ENCODE measurements around the gene C12orf75.
"Not testable (repeated sequence)": the region's sequence is repeated elsewhere in the genome, so short reads cannot be mapped to it uniquely, and the experiment has no call there.

The C12orf75 gene

DNA sequence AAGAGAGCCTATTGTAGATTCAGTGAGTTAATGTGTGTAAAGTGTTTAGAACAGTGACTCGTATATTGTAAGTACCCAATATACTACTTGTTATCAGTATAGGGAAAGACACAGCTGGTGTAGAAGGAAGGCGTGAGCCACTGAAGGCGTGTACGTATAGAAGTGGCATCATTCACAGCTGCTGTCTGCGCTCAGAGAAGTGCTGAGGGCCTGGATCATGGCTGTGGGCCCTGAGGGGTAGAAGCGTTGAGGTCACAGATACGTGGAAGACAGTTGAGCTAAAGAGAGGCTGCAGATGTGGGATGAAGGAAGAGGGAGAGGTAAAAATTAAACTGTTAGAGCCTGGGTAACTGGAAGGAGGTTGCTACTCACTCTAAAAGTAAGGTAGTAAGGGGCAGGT is 5.9 kb downstream of the C12orf75 start:
- no peak for DNase-seq

DNA sequence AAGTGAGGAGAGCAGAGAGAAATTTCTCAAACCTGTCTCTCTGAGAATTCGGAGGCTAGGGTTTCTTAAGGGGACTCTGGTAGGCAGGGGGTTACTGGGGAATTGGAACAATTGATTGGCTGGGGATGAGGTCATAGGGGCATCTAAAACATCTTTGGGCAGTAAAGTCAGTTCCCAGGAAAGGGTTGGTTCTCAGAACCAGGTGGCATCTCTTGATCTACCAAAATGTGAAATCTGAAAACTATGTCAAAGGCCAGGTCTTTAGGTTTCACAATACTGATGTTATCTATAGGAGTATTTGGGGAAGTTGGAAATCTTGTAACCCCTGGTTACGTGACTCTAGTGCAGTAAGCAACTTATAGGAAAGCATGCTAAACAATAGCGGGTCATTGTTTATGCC is 6.9 kb downstream of the C12orf75 start:
- no peak for DNase-seq

GRCh38 chr12:105338966-105339365 is 8.5 kb downstream of the C12orf75 start:
- DNase-seq = no peak

DNA sequence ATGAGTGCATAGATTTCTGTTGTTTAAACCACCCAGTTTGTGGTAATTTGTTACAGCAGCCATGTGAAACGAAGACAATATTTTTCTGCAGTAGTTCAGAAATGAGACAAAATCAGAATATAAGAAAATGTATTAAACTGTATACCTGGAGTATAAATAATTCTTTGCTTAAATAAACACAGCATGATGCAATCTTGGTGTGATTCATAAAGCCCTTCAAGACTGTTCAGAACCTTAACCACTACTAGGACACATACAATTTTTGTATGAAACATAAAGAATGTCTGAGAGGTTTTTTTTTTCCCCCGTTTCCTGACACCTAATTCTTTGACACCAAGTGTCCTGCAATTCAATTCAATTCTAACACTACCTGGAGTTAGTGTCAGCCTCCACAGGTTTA is 10.5 kb downstream of the C12orf75 start:
- DNase-seq = no peak

DNA sequence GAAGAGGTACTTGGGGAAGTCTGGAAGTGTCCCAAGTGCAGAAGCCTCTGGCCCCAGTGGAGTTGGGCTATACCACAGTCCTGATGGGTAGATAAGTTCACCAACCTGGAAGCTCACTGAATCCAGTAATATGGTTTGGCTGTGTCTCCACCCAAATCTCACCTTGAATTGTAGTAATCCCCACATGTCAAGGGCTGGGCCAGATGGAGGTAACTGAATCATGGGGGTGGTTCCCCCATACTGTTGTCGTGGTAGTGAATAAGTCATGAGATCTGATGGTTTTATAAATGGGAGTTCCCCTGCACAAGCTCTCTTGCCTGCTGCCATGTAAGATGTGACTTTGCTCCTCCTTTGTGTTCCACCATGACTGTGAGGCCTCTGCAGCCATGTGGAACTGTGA is 11.1 kb downstream of the C12orf75 start:
- DNase-seq = not testable (repeated sequence)

GRCh38 chr12:105342464-105342863 is 12.0 kb downstream of the C12orf75 start:
- no peak for DNase-seq

DNA sequence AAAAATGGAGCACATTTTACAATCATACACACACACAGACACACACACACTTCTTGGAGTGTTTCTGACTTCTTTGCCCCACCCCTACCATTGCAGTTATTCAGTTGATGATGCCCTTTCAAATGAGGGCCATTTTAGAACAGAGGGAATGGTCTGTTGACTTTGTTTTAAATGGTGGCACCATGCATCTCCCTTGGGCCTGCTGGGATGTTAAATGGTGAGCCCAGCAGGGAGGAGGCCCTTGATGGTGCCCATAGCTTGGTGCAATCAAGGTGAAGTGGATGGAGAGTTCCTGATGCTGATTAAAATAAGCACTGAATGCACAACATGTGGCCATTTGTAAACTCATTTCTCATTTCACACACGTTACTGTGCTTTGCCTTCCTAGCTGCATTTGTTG is 13.3 kb downstream of the C12orf75 start:
- DNase-seq = no peak

GRCh38 chr12:105347499-105347898 is 17.0 kb downstream of the C12orf75 start:
- DNase-seq = no peak

DNA sequence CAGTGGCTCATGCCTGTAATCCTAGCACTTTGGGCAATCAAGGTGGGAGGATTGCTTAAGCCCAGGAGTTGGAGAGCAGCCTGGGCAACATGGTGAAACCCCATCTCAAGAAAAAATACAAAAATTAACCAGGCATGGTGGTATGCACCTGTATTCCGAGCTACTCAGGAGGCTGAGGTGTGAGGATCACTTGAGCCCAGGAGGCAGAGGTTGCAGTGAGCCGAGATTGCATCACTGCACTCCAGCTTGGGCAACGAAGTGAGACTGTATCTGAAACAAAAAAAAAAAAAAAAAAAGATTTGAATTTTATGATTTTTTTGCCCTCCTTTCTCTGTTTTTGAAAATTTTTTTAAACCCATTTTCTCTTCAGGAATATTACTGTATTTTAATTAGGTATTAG is 17.7 kb downstream of the C12orf75 start:
- no peak for DNase-seq

DNA sequence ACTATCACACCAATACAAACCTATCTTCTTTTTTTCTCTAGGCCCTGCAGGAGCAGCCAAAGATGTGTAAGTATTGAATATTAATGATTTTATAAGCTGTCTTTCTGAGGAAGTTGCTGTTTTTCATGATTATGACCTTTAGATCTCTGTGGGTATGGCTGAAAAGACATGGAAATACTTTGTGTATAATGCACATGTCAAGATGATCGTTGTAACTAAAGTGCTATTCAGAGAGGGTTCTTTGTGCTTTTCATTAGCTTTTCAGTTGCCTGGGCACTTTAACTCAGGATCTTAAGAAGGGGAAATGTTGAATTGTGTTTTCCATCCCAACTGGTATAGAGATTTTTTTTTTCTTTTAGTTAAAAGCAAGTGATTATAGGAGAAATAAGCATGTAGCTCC is 18.1 kb downstream of the C12orf75 start:
- DNase-seq = no peak

DNA sequence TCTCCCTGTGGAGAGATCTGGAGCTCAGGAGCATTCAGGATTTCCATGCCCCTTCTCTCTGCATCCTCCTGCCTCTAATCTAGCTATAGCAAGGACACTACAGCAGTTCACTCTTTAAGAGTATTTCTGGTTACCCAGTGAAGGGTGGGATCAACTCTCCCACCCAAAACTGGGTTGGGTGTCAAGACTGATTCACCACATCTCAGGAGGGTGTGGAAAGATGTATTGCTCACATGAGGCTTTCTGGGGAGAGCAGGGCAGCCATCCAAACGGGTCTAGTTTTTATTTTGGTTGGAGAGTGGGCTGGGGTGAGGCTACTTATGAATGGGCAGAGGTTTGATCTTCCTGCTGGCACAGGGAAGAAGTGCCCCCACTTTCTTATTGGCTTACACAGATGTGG is 18.6 kb downstream of the C12orf75 start:
- no peak for DNase-seq

DNA sequence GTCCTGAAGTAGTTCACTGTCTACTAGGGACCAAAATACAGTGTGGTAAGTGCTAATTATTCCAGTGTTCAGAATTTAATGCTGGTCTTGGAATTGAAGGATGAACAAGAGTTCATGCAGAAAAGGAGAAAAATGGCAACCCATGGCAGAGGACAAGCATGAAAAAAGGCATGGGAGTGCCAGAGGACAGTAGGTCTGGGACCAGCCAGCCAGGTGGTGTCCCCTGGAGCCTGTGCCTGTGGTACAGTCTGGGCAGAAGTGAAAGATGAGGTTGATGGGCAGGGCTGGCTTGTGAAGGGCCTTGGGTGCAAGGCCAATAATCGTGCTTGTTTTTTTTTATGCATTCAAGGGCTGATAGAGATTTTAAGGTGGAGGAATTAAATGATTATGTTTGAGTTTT is 21.0 kb downstream of the C12orf75 start:
- DNase-seq = no peak

DNA sequence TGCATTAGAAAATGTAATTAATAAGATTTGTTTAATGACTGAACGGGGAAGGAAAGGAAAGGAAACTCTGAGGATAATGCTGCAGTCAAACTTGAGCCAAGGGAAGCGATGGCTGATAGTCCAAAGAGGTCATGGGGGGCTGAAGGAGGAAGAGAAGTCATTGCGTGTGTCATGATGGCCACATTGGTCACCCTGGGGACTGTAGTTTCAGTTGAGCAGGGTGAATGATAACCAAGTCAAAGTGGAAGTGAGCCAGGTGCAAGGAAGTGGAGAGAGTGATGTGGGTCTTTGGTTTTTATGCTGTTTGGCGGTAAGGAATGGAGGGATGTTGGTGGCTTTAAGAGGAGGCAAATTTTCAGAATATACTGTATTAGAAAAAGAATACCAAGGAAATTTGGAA is 21.6 kb downstream of the C12orf75 start:
- no peak for DNase-seq

GRCh38 chr12:105352940-105353635 is 22.6 kb downstream of the C12orf75 start:
- DNase-seq = no peak

DNA sequence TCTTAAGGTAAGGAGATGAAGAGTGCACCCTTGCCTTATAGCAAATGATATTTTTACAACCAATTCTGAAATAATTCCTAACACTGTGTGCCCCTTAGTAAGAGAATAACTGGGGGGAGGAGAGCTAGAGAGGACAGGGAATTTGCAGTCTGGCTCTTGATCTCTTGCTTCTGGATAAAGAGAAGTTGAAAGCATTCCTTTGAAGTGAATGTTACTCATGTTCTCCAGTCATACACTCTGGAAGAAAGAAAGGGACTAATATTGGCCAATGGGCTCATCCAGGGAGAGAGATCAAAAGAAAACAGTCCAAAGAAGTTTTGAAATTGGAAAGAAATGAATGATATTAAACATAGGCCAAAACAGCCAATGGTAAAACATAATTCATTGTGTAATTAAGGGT is 25.3 kb downstream of the C12orf75 start:
- DNase-seq = no peak

GRCh38 chr12:105357162-105357691 is 26.7 kb downstream of the C12orf75 start:
- no peak for DNase-seq

DNA sequence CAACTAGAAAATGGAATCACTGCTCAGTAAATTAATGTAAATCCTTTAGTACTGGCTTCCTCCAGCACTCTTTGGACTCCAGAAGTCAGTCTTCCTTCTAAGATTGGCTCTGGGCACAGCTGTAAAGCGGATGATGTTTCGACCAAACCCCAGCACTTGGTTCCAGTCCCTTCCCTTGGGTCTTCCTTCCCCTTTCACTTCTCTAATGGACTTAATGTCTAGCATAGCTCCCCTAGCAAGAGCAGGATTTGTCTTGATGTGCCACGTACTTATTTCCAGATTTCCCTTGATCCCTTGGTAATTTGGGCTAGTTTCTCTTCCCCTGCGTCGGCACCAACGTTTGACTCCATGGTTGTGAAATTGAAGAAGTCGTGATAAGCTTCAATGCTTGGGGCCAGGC is 28.3 kb downstream of the C12orf75 start:
- no peak for DNase-seq

- no peak for DNase-seq
These were observed 29.4 kb downstream of the C12orf75 start for GRCh38 chr12:105359856-105360255.

DNA sequence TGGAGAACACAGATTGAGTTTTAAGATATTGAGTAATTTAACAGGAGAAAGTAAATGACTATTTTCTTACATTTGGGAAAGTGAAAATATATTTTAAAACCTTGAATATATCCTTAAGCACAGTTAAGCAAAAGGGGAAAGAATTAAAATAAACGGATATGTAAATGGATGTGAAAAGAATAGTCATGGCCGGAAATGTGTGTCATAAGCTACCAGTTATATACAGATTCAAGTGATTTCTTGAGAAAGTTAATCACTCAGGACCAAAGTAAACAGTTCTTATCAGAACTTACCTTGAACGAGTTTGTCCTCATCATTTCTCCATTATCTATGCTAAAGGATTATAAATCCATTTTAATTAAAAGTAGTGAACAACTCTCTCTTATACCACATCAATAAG is 33.4 kb downstream of the C12orf75 start:
- DNase-seq = no peak

- no peak for DNase-seq
These were observed 34.7 kb downstream of the C12orf75 start for GRCh38 chr12:105365231-105365630.

DNA sequence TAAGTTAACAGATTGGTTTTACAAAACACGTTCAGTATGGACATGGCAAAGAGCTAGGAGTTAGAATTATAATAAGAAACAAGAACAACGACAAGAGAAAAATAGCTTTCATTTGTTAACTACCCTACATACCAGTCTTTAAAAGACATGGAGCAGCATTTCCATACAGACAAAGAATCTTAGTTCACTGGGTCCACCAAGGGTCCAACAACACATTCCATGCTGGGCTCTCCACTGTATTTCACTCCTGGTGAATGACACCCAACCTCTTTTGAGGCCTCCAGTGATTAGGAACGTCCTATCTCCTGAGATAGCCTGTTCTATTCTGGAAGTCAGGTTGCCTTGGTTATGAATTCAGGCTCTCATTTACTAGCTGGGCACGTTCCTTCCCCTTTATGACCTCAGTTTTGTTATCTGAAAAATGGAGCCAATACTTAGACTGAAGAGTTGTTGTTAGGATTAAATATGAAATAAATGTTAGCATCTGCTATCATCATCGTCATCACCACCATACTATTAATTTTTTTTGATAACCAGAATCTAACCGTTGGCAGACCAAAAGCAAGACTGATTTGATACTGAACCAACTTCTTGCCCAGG is 37.7 kb downstream of the C12orf75 start:
- DNase-seq = no peak

- no peak for DNase-seq
These were observed 38.5 kb downstream of the C12orf75 start for GRCh38 chr12:105369014-105369413.

DNA sequence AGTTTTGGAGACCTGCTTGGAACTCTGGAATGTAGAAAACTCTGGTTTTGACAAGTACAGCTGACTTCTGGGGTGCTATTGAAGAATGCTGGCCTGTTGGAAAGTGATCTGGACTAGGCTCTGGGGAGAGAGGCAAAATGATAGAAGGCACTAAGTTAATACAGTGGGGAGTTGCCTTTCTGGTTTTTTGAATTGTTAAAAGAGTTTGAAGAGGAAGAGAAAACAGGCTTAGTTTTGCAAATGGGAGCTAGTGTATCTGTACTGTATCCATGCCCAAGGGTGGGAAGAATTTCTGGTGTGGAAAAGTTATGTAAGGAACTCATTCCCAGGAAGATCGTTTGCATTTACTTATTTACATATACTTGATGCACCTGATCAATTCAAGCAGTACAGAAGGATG is 43.8 kb downstream of the C12orf75 start:
- no peak for DNase-seq

GRCh38 chr12:105377077-105377476 is 46.6 kb downstream of the C12orf75 start:
- no peak for DNase-seq

DNA sequence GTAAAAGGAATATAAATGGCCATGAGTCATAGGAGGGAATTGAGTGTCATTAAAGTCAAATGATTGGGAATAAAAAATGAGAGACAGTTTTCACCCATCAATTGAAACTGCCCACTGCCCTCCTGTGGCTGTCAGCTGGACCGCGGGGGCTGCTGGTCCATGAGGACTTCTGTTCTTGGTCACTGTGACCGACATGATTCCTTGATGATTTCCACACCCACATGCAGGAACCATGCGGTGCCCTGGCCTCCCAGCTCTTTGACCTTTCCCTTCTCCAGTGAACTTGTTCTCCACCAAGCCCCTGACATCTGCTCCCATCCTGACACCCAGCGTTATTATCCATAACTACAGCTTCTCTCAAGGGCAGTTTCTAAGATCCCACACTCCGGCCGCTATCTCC is 48.4 kb downstream of the C12orf75 start:
- DNase-seq = no peak

Measured in effector CD4-positive, alpha-beta T cell (primary cell).